ENCODE data around the gene CDHR1.
"Not testable (repeated sequence)": the region's sequence is repeated elsewhere in the genome, so short reads cannot be mapped to it uniquely, and the experiment has no call there.

The CDHR1 gene

GRCh38 chr10:84175436-84175835 lies 18.9 kb upstream of the CDHR1 start:
- no peak for DNase-seq

- DNase-seq = no peak
Observed at GRCh38 chr10:84176351-84176750, 18.0 kb upstream of the CDHR1 start.

DNA sequence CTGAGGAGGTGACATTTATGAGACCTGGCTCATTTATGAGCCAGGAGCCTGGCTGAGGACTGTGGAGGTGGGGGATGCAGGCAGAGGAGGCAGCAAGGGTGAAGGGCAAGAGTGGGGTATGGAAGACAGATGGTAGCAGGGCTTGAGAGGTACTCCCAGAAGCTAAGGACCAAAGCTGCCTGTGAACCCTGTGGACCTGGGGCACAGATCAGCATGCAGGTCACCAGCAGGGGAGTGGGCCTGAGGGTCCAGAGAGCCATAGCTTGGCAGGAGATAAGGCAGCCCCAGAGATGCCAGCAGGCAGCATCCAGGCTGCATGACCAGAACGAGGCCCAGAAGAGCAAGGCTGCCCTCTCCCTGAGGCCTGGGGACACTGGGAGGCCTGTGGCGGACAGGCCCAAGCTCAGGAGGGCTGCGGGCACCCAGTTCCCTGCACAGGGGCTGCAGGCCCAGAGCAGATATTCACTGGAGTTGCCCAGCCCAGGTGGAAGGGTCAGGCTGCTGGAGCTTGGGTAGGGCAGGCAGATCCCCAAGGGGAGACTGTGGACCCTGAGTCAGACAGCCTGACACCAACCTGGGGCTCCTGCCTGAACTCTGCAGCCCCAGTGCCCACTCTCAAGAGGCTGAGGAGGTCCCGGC lies 17.4 kb upstream of the CDHR1 start:
- no peak for DNase-seq

- no peak for DNase-seq
Observed at GRCh38 chr10:84177541-84178141, 16.7 kb upstream of the CDHR1 start.

GRCh38 chr10:84178160-84178609 lies 16.2 kb upstream of the CDHR1 start:
- DNase-seq = no peak

- DNase-seq = peak; percentile 23
Observed at GRCh38 chr10:84179059-84179710, 15.2 kb upstream of the CDHR1 start.

DNA sequence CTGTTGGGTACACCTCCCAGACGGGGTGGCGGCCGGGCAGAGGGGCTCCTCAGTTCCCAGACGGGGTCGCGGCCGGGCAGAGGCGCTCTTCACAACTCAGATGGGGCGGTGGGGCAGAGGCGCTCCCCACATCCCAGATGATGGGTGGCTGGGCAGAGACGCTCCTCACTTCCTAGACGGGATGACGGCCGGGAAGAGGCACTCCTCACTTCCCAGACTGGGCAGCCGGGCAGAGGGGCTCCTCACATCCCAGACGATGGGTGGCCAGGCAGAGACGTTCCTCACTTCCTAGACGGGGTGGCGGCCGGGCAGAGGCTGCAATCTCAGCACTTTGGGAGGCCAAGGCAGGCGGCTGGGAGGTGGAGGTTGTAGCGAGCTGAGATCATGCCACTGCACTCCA lies 14.0 kb upstream of the CDHR1 start:
- not testable (repeated sequence) for DNase-seq

GRCh38 chr10:84181631-84182030 lies 12.7 kb upstream of the CDHR1 start:
- DNase-seq = no peak

DNA sequence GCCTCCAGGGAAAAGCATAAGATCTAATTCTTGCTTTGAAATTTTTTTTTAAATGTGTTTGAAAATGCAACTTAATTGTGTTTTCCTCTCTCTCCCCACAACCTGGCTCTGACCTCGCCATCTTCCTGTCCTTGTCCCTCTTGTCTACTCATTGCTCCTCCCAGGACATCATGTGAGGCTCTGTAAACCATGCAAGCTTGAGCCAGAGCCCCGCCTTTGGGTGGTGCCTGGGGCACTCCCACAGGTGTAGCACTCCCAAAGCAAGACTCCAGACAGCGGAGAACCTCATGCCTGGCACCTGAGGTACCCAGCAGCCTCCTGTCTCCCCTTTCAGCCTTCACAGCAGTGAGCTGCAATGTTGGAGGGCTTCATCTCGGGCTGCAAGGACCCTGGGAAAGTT lies 9.8 kb upstream of the CDHR1 start:
- peak; percentile 3 for DNase-seq

DNA sequence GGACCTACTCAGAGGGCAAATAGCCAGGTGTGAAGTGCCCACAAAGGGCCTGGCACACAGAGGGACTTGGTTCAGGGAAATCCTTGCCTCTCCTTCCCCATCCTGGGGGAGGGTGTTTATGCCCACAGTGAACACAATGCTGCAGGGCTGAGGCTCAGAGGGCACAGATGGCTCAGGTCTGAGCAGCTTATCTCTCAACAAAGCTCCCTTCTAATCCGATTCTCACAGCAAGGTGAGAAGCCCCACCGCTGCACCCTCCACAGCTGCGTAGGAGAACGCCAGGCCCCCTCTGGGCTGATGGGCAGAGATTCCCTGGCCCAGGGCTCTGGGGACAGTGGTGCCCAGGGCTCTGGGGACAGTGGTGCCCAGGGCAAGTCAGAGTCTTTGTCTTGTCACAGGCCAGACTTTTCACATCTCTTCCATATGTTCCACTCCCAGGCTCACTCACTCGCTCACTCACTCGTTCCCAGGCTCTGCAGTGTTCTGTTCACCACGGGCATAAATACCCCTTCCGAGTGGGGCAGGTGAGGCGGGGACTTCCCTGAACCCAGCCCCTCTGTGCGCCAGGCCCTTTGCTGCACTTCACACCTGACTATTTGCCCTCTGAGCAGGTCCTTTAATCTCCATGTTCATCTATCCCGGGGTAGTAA lies 8.7 kb upstream of the CDHR1 start:
- DNase-seq = no peak

- DNase-seq = no peak
Observed at GRCh38 chr10:84188815-84189214, 5.5 kb upstream of the CDHR1 start.

DNA sequence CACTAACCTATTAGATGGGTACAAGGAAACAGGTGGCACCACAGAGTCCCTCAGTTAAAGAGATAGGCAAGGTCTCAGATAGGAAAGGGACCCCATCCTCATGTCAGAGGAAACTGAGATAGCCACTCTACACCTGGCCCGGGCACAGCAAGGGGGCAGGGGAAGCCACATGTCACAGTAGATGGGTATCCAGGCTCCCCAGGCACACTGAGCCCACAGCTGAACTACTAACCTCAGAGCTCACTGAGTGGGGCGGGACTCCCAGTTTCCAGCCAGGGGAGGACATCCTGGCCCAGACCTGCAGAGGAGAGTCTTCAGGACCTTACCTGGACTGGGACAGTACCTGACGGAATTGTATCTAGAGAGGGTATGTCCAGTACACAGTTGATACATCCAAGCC lies 3.7 kb upstream of the CDHR1 start:
- no peak for DNase-seq

DNA sequence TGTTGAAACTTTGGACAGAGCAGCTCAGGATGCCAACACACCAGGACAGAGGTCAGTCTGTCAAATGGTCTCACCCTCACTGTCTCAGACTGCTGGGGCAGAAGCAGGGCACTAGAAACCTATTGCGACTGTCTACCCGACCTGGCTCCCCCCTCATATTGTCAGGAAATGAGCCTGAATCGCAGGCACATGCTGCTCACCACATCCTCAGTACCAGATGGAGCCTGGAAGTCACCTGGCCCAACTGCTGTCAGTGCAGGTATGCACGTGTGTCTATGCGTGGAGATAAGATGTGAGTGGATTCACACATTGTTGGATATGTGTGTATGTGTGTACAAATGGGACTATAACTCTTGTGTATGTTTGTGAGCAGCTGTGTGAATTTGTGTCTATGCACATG lies 3.2 kb upstream of the CDHR1 start:
- no peak for DNase-seq

GRCh38 chr10:84193327-84193726 lies 1.0 kb upstream of the CDHR1 start:
- DNase-seq = no peak

GRCh38 chr10:84193846-84194423 lies 402 bp upstream of the CDHR1 start:
- no peak for DNase-seq

- DNase-seq = no peak
Observed at GRCh38 chr10:84195044-84195830, 900 bp downstream of the CDHR1 start.

DNA sequence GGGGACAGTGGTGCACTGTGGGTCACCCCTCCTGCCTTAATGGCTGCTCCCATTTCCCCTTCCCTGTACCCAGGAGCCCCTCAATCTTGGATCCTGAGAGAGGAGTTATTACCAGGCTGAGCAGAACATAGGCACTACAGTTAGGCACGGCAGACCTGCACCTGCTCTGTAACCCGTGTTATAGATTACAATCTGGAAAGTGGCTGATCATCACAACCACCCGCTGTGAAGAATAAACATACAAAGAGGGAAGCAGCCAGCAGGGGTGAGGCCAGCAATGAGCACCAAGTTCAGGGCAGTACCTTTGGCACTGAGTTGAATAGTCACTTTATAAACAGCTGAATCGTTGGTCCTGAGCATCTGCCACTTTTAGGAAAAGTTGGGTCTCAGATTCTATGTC lies 1.7 kb downstream of the CDHR1 start:
- DNase-seq = peak; percentile 44

GRCh38 chr10:84196941-84197340 lies 2.6 kb downstream of the CDHR1 start:
- no peak for DNase-seq

- DNase-seq = no peak
Observed at GRCh38 chr10:84197643-84198042, 3.3 kb downstream of the CDHR1 start.

- DNase-seq = no peak
Observed at GRCh38 chr10:84198206-84198915, 4.0 kb downstream of the CDHR1 start.

DNA sequence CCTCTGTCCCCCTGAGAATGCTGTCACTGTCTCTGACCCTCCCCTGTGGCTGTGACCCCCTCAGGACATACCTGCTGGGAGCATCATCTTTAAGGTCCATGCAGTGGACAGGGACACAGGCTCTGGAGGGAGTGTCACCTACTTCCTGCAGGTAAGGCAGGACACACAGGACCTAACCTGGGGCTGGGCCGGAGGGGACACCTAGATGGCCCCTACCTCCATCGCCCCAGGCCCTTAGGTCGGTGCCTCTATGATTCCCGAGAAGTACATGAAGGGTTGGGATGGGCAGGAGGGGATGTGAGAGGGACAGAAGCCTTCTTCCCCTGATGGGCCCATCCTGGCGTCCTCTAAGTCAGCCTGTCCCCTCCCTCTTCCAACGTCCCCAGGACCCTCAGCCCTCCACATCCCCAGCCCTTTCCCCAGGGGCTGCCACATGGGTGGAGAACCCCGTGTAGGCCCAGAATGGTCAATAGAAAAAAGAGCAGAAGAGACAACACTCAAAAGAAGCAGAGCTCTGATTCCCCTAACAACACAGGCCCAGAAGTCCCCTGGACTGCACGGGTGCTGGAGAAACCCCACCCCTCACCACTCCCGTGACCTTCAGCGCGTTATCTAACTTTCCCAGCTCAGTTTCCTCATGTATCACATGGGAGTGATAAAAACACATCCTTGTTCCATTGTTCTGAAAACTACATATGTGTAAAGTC lies 6.4 kb downstream of the CDHR1 start:
- no peak for DNase-seq

DNA sequence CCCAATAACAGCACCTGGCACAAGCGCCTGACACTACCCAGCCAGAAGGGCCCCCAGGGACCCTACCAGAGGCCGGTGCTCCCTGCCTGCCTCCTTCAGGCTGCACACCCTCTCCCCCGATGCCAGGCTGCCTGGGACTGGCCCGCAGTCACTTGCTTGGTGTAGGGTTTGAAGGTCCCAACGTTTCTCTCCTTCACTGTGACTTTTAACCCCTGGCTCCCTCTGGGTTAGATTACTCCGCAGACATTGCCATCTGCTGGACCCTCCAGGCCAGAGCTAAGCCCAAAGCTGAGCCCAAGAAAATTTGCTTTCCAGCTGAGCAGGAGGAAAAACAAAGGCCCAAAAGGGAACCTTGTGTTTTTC lies 6.9 kb downstream of the CDHR1 start:
- no peak for DNase-seq
